ENCODE data around the gene TICAM2.

Gene TICAM2

GRCh38 chr5:115559524-115559923, 42.8 kb downstream of the TICAM2 start:
- H3K27me3 ChIP-seq (ENCODE audit: insufficient read depth, low read length, poor library complexity) = no peaks in the 10 kb centered on the region
- no peak overlapping the region for H3K9ac ChIP-seq (ENCODE audit: low read depth, low read length)
- H4K20me1 ChIP-seq (ENCODE audit: insufficient read depth, low read length) = no peaks in the 10 kb centered on the region
- no peaks in the 10 kb centered on the region for H3K9me3 ChIP-seq (ENCODE audit: insufficient read depth, low read length, severe bottlenecking)
- H3K79me2 ChIP-seq (ENCODE audit: insufficient read depth, low read length) = no peaks in the 10 kb centered on the region
- H3K36me3 ChIP-seq (ENCODE audit: insufficient read depth, low read length) = no peaks in the 10 kb centered on the region
- DNase-seq (no peak), ATAC-seq (ENCODE audit: insufficient read depth, low read depth) (no peak)
- H3K27ac ChIP-seq (ENCODE audit: low read length) = no peak overlapping the region
- peaks cover 15% of the 10 kb centered on the region for H3K4me1 ChIP-seq (ENCODE audit: insufficient read depth, low read length)
- H3K4me2 ChIP-seq (ENCODE audit: insufficient read depth, low read length) = no peak overlapping the region
- TF ChIP-seq EZH2 (IDR thresholded peaks at IDR 0.05; ENCODE audit: borderline replicate concordance, low read depth, low read length, severe bottlenecking) = no peak
- TF ChIP-seq, protein P1, sequence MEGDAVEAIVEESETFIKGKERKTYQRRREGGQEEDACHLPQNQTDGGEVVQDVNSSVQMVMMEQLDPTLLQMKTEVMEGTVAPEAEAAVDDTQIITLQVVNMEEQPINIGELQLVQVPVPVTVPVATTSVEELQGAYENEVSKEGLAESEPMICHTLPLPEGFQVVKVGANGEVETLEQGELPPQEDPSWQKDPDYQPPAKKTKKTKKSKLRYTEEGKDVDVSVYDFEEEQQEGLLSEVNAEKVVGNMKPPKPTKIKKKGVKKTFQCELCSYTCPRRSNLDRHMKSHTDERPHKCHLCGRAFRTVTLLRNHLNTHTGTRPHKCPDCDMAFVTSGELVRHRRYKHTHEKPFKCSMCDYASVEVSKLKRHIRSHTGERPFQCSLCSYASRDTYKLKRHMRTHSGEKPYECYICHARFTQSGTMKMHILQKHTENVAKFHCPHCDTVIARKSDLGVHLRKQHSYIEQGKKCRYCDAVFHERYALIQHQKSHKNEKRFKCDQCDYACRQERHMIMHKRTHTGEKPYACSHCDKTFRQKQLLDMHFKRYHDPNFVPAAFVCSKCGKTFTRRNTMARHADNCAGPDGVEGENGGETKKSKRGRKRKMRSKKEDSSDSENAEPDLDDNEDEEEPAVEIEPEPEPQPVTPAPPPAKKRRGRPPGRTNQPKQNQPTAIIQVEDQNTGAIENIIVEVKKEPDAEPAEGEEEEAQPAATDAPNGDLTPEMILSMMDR (IDR thresholded peaks at IDR 0.05; ENCODE audit: borderline replicate concordance, extremely low read depth, low read length, poor library complexity, severe bottlenecking) = no peak
- H3K4me3 ChIP-seq (ENCODE audit: low read depth in 1 of 2, low read length in 2 of 2) = no peak overlapping the region
- H2AFZ ChIP-seq (ENCODE audit: low read depth, low read length) = no peak overlapping the region

DNA sequence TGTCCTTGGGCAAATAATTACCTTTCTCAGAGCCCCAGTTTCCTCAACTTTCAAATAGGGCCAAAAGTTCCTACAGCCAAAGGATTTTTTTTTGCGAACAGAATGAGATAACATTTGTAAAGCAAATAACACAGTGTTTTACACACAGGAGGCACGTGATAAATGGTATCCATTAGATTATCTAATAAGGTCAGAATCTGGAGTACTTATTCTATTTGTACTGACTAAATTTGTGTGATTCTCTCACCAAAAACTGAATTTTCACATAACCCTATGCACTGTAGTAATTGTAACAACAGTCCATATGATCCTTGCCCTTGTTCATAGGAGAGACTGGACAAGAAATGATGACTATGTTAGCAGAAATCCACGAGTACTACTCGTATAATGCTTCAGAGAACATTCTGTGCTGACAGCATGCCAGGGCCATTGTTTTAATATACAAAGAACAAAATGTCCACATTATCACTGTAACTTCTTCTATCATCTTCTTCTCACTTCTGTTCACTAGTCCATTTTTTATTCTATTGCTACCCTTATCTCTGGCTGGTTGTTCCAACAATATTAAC, 43.8 kb downstream of the TICAM2 start:
- Histone ChIP-seq H3K4me3 (ENCODE audit: low read depth in 1 of 2, low read length in 2 of 2) (no peak overlapping the region), H3K27ac (ENCODE audit: low read length) (no peak overlapping the region; the same call in 1 of the 2 replicates), H3K4me1 (ENCODE audit: insufficient read depth, low read length) (peaks cover 15% of the 10 kb centered on the region), H3K36me3 (ENCODE audit: insufficient read depth, low read length) (no peaks in the 10 kb centered on the region), H4K20me1 (ENCODE audit: insufficient read depth, low read length) (no peaks in the 10 kb centered on the region), H3K4me2 (ENCODE audit: insufficient read depth, low read length) (no peak overlapping the region), H2AFZ (ENCODE audit: low read depth, low read length) (peak overlapping the region; percentile 35; the same call in 1 of the 2 replicates), H3K9me3 (ENCODE audit: insufficient read depth, low read length, severe bottlenecking) (no peaks in the 10 kb centered on the region), H3K9ac (ENCODE audit: low read depth, low read length) (no peak overlapping the region), H3K27me3 (ENCODE audit: insufficient read depth, low read length, poor library complexity) (no peaks in the 10 kb centered on the region), H3K79me2 (ENCODE audit: insufficient read depth, low read length) (no peaks in the 10 kb centered on the region)
- no peak for ATAC-seq (ENCODE audit: insufficient read depth, low read depth)
- DNase-seq = no peak
- TF ChIP-seq, protein P1 (IDR thresholded peaks at IDR 0.05; ENCODE audit: borderline replicate concordance, extremely low read depth, low read length, poor library complexity, severe bottlenecking) = no peak
- TF ChIP-seq EZH2 (IDR thresholded peaks at IDR 0.05; ENCODE audit: borderline replicate concordance, low read depth, low read length, severe bottlenecking) = no peak

DNA sequence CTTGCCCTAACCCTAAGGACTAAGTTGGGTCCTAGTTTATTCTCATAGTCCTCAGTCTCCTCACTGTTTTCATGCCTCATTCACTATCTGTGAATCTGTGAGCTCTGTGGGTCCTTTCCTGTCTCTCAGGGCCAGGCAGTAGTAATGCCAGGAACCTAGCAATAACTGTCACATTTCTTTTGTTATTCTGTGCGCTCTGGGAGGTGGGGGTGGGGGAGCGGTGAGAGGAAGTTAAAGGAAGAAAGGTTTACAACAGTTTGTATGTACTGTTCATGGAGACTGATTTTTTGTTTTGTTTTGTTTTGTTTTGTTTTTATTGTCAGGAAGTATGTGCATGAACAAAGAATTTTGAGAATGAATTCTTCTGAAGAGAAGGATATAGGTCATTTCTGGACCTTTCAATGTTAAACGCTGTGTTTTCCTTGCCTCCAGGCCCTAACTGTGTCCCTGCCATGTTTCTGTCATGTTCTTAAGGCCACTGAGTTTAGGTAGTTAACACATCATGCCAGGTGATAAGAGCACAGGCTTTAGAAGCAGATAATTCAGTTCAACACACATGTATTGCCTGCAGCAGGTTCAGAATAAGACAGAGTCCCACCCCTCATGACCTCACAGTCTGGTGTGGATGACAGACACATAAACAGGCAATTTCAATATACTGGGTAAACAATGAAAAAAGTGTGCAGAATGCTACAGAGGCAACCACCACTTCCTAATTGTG, 44.5 kb downstream of the TICAM2 start:
- peak; percentile 10 for DNase-seq
- H3K9ac ChIP-seq (ENCODE audit: low read depth, low read length) = no peak overlapping the region
- H3K27ac ChIP-seq (ENCODE audit: low read length) = peak overlapping the region; percentile 44; the same call in 1 of the 2 replicates
- peaks cover 15% of the 10 kb centered on the region for H3K4me1 ChIP-seq (ENCODE audit: insufficient read depth, low read length)
- H4K20me1 ChIP-seq (ENCODE audit: insufficient read depth, low read length) = no peaks in the 10 kb centered on the region
- H3K36me3 ChIP-seq (ENCODE audit: insufficient read depth, low read length) = no peaks in the 10 kb centered on the region
- H3K27me3 ChIP-seq (ENCODE audit: insufficient read depth, low read length, poor library complexity) = no peaks in the 10 kb centered on the region
- H3K4me3 ChIP-seq (ENCODE audit: low read depth in 1 of 2, low read length in 2 of 2) = no peak overlapping the region
- H3K79me2 ChIP-seq (ENCODE audit: insufficient read depth, low read length) = no peaks in the 10 kb centered on the region
- no peak overlapping the region for H3K4me2 ChIP-seq (ENCODE audit: insufficient read depth, low read length)
- H3K9me3 ChIP-seq (ENCODE audit: insufficient read depth, low read length, severe bottlenecking) = no peaks in the 10 kb centered on the region
- peak overlapping the region; percentile 35 for H2AFZ ChIP-seq (ENCODE audit: low read depth, low read length)
- peak; percentile 65; the same call in 2 of the 3 replicates for ATAC-seq (ENCODE audit: insufficient read depth, low read depth)
- no peak for TF ChIP-seq EZH2 (IDR thresholded peaks at IDR 0.05; ENCODE audit: borderline replicate concordance, low read depth, low read length, severe bottlenecking)
- TF ChIP-seq, protein P1 (IDR thresholded peaks at IDR 0.05; ENCODE audit: borderline replicate concordance, extremely low read depth, low read length, poor library complexity, severe bottlenecking) = no peak

Measured in DND-41 (cell line).